ENCODE data around the gene TMEM237.

Gene TMEM237

GRCh38 chr2:201639205-201639604 is 4.1 kb downstream of the TMEM237 start:
- DNase-seq, result no peak

- no peak for DNase-seq
Observed at GRCh38 chr2:201638326-201638725, 5.0 kb downstream of the TMEM237 start.

DNA sequence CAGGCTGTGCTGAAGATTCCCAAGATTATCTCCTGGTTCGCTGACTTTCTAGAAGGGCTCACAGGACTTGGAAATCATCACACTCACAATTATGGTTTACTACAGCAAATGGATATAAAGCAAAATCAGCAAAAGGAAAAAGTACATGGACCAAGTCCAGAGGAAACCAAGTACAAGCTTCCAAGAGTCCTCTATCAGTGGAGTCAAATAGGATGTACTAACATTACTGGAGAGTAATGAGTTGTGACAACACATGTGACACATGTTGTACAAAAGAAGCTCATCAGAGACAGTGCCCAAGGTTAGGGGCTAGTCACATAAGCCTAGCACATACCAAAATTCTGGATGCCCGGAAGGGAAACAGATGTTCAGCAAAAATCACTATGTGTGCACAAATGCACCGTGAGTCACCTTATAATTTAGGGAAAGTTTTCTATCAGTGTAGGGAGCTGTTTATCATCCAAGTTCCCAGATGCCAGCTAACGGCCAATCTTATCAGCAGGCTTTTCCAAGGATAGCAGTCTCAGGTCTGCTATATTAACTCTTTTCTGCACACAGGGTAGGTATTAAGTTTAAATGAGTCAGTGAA is 9.5 kb downstream of the TMEM237 start:
- no peak for DNase-seq

- DNase-seq, result no peak
Observed at GRCh38 chr2:201631041-201631440, 12.3 kb downstream of the TMEM237 start.

GRCh38 chr2:201630577-201630976 is 12.7 kb downstream of the TMEM237 start:
- no peak for DNase-seq

DNA sequence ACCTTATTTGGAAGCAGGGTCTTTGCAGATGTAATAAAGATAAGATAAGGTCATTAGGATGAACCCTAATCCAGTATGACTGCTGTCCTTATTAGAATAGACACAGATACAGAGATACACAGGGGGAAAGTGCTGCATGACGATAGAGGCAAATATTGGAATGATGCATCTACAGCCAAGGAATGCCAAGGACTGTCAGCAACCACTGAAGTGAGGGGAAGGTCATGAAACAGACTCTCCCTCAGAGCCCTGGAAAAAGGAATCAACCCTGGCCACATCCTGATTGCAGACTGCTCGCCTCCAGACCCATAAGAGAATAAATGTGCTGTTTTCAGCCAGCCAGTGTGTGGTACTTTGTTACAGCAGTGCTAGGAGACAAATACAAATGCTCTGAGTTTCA is 14.8 kb downstream of the TMEM237 start:
- DNase-seq, result no peak

- no peak for DNase-seq
Observed at GRCh38 chr2:201622306-201622970, 20.9 kb downstream of the TMEM237 start.

DNA sequence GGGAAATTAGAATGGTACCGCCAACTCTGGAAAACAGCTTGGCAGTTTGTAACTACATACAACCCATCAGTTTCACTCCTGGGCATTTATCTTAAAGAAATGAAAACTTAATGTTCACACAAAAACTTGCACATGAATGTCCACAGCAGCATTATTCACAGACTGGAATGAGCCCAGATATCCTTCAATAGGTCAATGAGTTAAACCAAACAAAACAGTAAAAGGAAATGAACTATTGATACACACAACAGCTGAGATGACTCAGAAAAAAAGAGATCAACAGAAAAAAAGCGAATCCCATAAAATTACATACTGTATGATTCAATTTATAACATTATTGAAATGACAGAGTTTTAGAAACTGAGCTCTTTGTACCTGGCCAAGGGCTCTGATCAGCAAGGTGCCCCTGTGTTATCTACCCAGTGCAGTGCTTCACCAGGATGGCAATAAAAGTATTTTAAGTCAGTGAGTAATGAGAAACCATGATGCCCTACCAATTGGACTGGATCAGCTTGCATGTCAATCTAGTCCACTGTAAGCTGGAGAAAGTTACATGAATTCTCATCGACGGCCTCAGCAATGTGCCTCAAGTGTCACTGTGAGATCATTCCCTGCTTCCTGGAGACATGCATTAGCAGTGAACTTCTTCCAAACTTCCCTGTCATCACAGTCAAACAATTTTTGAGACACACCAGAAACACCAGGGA is 21.9 kb downstream of the TMEM237 start:
- no peak for DNase-seq

- peak in 1 of 2 donors; percentile 12 for DNase-seq
Observed at GRCh38 chr2:201618744-201619662, 24.3 kb downstream of the TMEM237 start.

DNA sequence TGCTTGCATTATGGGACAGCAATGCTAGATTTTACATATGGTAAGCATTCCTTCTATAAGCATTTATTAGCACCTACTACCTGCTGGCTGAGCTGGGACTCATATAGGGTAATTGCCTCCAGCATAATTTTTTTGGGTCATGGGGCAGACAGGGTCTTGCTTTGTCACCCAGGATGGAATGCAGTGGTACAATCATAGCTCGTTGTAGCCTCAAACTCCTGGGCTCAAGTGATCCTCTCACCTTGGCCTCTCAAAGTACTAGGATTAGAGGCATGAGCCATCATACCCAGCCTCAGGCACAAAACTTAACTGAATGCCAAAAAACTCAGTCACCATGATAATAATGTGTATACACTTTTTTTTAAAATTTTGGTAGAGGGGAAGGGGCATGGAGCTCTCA is 35.3 kb downstream of the TMEM237 start:
- DNase-seq, result no peak

DNA sequence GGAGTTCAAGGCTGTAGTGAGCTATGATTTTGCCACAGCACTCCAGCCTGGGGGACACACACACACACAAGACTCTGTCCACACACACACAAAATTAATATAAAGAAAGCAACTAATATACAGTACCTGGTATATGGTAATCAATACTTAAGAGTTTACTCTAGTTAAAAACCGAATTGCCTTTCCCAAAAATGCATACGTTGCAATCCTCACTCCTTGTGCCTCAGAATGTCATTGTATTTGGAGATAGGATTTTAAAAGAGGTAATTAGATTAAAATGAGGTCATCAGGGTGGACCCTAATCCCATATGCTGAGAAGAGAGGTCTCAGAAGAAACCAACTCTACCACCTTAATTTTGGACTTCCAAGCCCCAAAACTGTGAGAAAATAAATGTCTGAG is 35.7 kb downstream of the TMEM237 start:
- DNase-seq, result no peak

GRCh38 chr2:201600906-201601305 is 42.4 kb downstream of the TMEM237 start:
- no peak for DNase-seq

DNA sequence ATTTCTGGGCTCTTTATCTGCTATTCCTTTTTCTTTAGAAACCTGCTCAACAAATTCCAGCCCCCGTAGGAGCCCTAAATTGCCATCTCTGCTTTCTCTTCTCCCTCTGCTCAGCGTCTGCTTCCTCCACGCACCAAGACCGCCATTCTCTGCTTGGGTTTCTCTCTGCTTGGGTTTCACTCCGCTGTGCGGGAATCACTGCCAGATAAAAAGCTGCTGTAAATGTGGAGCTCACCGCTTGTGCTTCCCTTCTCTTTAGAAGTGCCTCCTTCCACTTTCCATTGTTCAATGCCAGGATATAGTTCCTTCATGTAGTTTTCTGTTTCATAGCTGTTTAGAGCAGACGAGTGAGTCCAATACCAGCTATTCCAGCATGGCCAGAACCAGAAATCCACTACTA is 45.9 kb downstream of the TMEM237 start:
- DNase-seq, result no peak

GRCh38 chr2:201580486-201580885 is 62.8 kb downstream of the TMEM237 start:
- DNase-seq, result no peak

- DNase-seq, result no peak
Observed at GRCh38 chr2:201579536-201579935, 63.8 kb downstream of the TMEM237 start.

GRCh38 chr2:201575971-201576370 is 67.3 kb downstream of the TMEM237 start:
- DNase-seq, result no peak

DNA sequence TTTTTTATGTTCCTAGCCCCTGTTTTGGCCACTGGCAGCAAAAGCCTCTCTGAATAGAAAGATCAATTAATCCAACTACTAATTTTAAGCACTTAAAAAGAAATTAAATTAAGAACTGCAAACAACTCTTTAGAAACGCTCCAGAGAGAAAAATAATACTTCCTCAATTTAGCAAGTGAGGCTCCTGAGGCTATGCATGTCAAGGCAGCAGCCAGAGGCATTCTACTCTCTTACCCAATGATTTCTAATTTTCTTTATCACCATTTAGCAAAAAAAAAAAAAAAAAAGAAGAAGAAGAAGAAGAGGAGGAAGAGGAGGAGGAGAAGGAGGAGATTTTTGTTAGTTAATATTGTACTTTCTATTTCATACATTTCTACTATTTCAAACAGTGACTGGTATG is 68.5 kb downstream of the TMEM237 start:
- no peak for DNase-seq

DNA sequence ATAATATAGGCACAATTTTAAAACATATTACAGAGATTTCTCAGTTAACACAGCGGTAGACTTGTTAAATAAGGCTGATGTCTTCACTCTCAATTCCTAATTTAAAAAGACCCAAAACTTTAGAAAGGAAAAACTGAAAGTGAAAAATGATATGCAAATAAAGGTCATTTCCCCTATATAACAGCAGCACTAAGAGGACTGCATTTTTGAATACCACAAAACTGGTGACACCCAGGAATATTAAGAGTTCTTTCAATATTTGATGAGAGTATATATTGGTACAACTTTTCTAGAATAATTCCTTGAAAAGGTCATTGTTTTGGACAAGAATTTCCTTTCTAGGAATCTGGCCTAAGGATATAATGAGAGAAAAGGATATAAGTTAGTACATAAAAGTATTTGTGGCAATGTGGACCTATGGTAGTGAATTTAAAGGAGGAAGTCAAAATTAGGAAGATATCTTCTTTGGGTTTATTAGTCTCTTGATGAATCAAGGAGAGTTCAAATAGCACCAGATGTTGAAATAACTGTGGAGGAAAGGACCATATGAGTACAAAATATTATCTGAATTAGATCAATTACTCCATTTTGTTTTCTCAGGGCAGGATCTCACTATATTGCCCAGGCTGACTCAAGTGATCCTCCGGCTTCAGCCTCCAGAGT is 70.3 kb downstream of the TMEM237 start:
- DNase-seq, result no peak
